Uterus (tissue), 2 donors: ENCODE data around the gene BICRA.
A peak's percentile ranks its signal among the peaks of the same experiment; 100 is the strongest.

Source experiments
- POLR2A ChIP-seq, 2 donors: fragments of 450-650 bp; IDR thresholded peaks; one replicate each; pipeline ENCODE4 v1.6.1; 2016; ENCODE audit warnings: antibody characterized with exemption in 2 of 2, mild to moderate bottlenecking in 1 of 2, moderate library complexity in 1 of 2
- TF ChIP-seq, protein P1 (sequence below), 4 experiments: fragments of 200-600 bp in 2 of 4; fragments of 450-650 bp in 2 of 4; sonication (generic) in 2 of 4; IDR thresholded peaks; one replicate each; pipeline ENCODE4 v1.5.1; 2016 to 2019; ENCODE audit warnings: antibody characterized with exemption in 4 of 4, mild to moderate bottlenecking in 2 of 4, moderate library complexity in 1 of 4

DNA sequence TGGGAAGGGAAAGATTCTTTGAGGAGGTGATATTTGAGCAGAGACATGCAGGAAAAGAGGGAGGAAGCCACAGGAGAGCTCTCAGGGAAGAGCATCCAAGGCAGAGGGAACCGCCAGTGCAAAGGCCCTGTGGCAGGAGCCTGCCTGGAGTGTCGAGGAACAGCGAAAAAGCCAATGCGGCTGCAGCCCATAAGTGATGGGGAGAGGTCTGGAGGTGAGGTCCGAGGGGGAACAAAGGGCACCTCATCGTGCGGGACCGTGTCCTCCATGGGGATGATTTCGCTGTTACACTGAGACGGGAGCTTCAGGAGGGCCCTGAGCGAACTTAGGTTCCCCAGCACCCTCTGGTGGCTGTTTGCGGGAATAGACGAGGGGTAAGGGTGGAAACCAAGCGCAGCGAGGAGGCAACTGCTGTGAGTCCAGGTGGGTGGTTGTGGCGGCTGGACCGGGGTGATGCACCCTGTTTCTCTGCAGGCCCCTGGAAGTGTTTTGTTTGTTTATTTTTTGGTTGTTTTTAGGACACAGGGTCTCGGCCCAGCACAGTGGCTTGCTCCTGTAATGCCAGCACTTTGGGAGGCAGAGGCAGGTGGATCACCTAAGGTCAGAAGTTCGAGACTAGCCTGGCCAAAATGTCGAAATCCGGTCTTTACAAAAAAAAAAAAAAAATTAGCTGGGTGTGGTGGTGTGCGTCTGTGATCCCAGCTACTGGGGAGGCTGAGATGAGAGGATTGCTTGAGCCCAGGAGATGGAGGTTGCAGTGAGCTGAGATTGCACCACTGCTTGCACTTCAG lies 98.4 kb downstream of the BICRA start:
- TF ChIP-seq, protein P1, sequence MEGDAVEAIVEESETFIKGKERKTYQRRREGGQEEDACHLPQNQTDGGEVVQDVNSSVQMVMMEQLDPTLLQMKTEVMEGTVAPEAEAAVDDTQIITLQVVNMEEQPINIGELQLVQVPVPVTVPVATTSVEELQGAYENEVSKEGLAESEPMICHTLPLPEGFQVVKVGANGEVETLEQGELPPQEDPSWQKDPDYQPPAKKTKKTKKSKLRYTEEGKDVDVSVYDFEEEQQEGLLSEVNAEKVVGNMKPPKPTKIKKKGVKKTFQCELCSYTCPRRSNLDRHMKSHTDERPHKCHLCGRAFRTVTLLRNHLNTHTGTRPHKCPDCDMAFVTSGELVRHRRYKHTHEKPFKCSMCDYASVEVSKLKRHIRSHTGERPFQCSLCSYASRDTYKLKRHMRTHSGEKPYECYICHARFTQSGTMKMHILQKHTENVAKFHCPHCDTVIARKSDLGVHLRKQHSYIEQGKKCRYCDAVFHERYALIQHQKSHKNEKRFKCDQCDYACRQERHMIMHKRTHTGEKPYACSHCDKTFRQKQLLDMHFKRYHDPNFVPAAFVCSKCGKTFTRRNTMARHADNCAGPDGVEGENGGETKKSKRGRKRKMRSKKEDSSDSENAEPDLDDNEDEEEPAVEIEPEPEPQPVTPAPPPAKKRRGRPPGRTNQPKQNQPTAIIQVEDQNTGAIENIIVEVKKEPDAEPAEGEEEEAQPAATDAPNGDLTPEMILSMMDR (IDR thresholded peaks at IDR 0.05) = peak; percentile 69 to 85 (median 82)
- no peak for TF ChIP-seq POLR2A (IDR thresholded peaks at IDR 0.05)
